VCaP (cell line): Measurements from ENCODE around the gene C10orf53.

Experiments used
- H3K27ac ChIP-seq: fragments of 450-650 bp; 2 replicates; pipeline ENCODE4 v1.5.1; 2017
- TF ChIP-seq, protein P1 (sequence below): fragments of 450-650 bp; conservative IDR thresholded peaks from 2 replicates; pipeline ENCODE4 v1.5.1; 2017; ENCODE audit warnings: mild to moderate bottlenecking, moderate library complexity

C10orf53 gene

DNA sequence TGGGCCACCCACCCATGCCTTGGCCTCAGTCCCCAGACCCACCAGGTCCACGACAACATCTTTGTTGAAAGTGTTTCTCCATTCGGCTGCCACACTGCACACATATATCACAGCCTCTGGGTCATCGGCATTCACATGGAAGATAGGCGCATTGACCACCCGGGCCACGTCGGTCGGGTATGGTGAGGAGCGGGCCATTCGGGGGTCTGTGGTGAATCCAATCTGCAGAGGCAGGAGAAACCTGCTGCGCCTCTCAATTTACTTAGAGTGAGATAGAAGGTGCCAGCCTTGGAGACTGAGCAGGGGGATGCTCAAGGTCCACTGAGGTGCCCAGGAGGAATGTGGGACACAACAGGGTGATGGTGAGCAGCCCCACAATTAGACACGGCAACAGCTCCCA, 66.3 kb downstream of the C10orf53 start:
- TF ChIP-seq, protein P1, sequence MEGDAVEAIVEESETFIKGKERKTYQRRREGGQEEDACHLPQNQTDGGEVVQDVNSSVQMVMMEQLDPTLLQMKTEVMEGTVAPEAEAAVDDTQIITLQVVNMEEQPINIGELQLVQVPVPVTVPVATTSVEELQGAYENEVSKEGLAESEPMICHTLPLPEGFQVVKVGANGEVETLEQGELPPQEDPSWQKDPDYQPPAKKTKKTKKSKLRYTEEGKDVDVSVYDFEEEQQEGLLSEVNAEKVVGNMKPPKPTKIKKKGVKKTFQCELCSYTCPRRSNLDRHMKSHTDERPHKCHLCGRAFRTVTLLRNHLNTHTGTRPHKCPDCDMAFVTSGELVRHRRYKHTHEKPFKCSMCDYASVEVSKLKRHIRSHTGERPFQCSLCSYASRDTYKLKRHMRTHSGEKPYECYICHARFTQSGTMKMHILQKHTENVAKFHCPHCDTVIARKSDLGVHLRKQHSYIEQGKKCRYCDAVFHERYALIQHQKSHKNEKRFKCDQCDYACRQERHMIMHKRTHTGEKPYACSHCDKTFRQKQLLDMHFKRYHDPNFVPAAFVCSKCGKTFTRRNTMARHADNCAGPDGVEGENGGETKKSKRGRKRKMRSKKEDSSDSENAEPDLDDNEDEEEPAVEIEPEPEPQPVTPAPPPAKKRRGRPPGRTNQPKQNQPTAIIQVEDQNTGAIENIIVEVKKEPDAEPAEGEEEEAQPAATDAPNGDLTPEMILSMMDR, result no peak
- no peak overlapping the region for H3K27ac ChIP-seq

DNA sequence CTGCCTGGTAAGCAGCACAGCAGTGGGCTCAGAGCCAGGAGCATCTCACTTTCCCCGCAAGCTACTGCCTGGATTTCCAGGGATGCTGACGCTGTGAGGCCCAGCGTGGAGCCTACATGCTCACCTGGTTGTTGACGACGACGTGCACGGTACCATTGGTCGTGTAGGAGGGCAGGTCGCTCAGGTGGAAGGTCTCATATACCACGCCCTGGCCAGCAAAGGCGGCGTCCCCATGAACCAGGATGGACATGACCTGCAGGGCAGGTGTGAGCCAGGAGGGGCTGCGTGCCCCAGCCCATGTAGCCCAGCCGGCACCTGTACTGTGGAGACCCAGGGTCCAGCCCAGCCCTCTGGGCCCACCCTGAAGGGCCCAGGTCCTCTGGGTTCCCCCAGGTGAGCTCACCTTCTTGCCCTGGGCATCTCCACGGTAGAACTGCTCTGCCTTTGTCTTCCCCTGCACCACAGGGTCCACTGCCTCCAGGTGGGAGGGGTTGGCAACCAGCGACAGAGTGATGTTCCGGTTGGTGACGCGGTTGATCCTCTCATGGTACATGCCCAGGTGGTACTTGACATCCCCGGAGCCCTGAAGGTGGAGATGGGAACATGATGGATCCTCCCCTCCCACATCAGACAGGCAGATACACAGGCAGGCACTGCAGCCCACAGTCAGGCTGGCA, 67.3 kb downstream of the C10orf53 start:
- no peak overlapping the region for H3K27ac ChIP-seq
- TF ChIP-seq, protein P1, result no peak
